ENCODE results near the gene CROT.

Gene CROT

DNA sequence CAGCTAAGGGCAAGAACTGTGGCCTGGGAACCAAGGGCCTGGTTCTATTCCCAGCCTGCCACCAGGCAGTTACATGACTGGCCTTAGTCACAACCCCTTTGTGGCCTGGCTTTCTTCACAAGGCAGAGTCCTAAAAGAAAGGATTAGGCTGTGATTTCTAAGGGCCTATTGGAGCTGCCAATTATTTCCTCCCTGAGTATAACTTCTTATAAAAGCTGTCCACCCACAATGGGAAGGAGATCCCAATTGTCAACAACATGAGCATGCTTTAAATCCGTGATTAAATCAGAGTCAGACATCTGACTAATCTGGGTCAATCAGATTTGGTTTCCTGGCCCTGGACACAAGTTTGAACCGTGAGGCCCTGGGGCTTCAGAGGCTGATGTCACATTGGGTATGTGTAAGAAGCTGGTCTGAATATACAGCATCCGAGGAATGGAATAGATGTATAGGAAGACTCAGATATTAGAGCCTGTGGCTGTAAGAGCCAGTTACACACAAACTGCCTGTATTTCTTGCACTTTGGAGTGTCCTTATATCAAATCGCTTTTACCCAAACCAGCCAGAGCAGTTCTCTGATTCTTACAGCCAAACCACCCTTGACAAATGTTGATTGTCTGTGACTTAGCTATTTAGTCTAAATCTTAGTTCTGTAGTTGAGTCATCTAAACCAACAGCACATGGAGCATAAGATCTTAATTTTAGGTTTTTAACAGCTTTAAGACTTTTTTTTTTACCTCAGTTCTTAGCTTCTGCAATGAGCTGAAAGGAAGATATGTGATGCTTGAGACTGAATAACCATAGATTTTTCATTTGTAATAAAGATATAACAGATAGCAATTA, 68.7 kb downstream of the CROT start:
- TF ChIP-seq, protein P1, sequence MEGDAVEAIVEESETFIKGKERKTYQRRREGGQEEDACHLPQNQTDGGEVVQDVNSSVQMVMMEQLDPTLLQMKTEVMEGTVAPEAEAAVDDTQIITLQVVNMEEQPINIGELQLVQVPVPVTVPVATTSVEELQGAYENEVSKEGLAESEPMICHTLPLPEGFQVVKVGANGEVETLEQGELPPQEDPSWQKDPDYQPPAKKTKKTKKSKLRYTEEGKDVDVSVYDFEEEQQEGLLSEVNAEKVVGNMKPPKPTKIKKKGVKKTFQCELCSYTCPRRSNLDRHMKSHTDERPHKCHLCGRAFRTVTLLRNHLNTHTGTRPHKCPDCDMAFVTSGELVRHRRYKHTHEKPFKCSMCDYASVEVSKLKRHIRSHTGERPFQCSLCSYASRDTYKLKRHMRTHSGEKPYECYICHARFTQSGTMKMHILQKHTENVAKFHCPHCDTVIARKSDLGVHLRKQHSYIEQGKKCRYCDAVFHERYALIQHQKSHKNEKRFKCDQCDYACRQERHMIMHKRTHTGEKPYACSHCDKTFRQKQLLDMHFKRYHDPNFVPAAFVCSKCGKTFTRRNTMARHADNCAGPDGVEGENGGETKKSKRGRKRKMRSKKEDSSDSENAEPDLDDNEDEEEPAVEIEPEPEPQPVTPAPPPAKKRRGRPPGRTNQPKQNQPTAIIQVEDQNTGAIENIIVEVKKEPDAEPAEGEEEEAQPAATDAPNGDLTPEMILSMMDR (IDR thresholded peaks at IDR 0.05; ENCODE audit: low read length, missing control alignments), result no peak
- no peak for DNase-seq (ENCODE audit: low read depth)
- no peak overlapping the region for H3K4me3 ChIP-seq (replicated peaks; ENCODE audit: low read depth, low read length)

DNA sequence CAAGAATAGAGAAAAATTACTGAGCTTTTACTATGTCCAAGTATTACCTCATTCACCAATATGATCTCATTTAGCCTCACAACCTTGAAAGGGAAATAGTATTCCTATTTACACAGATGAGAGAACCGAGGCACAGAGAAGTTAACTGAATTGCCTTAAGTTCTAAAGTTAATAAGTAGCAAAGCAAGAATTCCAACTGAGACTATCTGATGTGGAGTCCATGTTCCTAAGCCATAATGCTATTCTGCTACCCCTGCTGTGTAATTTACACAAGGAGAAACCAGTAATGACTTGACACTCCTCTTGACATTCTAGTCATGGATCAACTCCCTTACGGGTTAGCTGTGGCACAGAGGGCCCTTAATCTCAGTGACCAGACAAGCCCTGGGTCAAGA, 69.3 kb downstream of the CROT start:
- no peak for DNase-seq (ENCODE audit: low read depth)
- TF ChIP-seq, protein P1 (IDR thresholded peaks at IDR 0.05; ENCODE audit: low read length, missing control alignments), result no peak
- no peak overlapping the region for H3K4me3 ChIP-seq (replicated peaks; ENCODE audit: low read depth, low read length)

DNA sequence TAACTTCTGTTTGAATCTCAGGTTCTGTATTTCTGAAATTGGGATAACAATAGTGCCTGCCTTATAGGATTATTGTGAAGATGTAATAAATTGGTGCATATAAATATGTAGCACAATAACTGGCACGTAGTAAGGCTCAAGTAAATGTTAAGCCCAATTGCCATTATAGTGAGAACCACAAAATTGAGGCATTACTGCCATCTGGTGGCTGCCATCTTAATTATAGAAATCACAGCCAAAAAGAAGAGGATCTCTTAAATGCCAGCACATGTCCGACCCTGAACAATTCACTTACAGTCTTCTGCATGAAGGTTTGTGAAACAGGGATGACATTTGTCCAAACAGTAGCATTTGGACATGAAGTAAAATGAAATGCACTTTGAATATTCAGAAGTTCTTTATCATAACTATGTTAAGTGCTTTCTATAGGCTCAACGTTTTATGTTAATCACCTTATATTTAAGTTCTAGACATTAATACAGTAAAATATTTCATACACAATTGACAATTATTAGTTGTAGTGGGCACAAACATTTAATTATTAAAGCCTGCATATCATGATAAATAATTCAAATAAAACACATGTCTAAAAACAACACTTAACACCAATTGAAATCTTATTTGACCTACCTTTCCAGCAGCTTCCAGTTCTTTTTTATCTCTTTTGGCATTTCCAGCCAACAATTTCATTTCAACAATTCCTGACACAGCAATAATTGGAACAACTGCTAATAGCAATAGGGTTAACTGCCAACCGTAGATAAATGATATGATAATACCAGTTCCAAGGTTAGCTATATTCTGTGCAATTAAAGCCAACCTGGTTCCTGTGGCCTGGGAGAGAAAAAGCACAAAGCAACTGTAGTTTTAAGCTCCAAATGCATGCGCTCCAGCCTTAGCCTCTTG, 71.5 kb downstream of the CROT start:
- DNase-seq (ENCODE audit: low read depth), result peak; percentile 83
- TF ChIP-seq, protein P1 (IDR thresholded peaks at IDR 0.05; ENCODE audit: low read length, missing control alignments), result peak; percentile 56
- H3K4me3 ChIP-seq (replicated peaks; ENCODE audit: low read depth, low read length), result no peak overlapping the region

DNA sequence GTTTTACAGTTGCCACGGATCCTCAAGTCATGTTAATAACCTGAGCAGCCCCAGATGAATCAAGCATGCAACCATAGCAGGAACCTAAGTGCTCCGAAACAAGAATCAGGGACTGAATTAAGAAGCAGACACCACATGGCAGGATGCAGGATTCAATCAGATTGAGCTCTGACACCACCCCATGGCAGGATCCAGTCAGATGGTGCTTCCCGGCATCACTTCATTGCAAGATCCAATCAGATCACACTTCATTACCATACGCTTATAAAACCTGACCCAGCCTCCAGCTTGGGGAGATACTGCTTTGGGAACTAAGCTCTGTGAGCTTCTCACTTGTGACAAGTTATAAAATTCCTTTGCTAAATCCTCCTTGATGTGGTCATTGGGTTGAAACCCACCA, 74.7 kb downstream of the CROT start:
- no peak overlapping the region for H3K4me3 ChIP-seq (replicated peaks; ENCODE audit: low read depth, low read length)
- DNase-seq (ENCODE audit: low read depth), result no peak
- TF ChIP-seq, protein P1 (IDR thresholded peaks at IDR 0.05; ENCODE audit: low read length, missing control alignments), result no peak

DNA sequence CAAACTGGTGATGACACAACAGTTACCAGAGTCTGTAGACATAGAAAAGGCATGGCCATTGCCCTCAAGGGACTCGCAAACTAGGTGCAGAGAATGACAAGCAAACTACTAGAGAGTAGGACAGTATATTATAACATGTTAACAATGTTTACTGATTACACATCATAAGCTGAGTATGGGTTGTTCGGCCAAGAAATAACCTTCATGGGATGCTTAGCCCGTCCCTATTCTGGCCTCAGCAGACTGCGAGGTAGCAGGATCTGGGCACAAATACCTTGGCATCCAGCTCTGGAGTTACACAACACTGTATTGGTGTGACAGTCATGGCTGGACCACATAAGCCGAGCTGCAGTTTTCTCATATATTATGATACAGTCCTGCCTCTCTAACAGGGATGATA, 78.6 kb downstream of the CROT start:
- TF ChIP-seq, protein P1 (IDR thresholded peaks at IDR 0.05; ENCODE audit: low read length, missing control alignments), result no peak
- no peak overlapping the region for H3K4me3 ChIP-seq (replicated peaks; ENCODE audit: low read depth, low read length)
- no peak for DNase-seq (ENCODE audit: low read depth)

DNA sequence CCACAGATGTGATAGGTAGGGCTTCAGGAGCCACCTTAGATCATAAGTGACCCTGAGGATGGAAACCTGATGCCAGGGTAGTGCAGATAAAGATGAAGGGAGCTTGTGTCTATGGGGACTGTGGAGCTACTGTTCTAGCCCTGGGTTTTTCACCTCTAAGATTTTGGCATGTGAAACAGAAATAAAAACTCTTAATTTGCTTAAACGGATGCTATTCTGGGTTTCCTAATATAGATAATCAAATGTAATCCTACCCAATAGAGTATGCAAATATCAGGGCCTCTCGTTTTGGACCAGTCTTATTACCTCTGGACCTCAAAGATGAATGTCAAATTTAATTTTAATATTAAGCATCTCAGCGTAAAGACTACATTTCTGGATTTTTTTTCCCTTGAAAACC, 80.7 kb downstream of the CROT start:
- TF ChIP-seq, protein P1 (IDR thresholded peaks at IDR 0.05; ENCODE audit: low read length, missing control alignments), result no peak
- no peak for DNase-seq (ENCODE audit: low read depth)

More for the DNA sequence above, 80.7 kb downstream of the CROT start:
- no peak overlapping the region for H3K4me3 ChIP-seq (replicated peaks; ENCODE audit: low read depth, low read length)

Measured in fibroblast of pulmonary artery (primary cell).